Neural cell (in vitro differentiated cells): Measurements from ENCODE around the gene RPUSD3.

Source experiments
- POLR2AphosphoS5 ChIP-seq: IDR thresholded peaks from 2 replicates; pipeline ENCODE4 v1.6.1; 2012
- RAD21 ChIP-seq: fragments of 450-650 bp; conservative IDR thresholded peaks from 2 replicates; pipeline ENCODE4 v1.6.1; 2014; ENCODE audit warnings: antibody characterized with exemption, mild to moderate bottlenecking, moderate library complexity
- TF ChIP-seq, protein P1 (sequence below): IDR thresholded peaks from 2 replicates; pipeline ENCODE4 v1.6.1; 2012; ENCODE audit warnings: borderline replicate concordance
- TF ChIP-seq, protein P2 (sequence below): fragments of 450-650 bp; IDR thresholded peaks from 2 replicates; pipeline ENCODE4 v1.5.1; 2014; ENCODE audit warnings: antibody characterized with exemption, mild to moderate bottlenecking, moderate library complexity; ENCODE audit not compliant: poor library complexity, severe bottlenecking

DNA sequence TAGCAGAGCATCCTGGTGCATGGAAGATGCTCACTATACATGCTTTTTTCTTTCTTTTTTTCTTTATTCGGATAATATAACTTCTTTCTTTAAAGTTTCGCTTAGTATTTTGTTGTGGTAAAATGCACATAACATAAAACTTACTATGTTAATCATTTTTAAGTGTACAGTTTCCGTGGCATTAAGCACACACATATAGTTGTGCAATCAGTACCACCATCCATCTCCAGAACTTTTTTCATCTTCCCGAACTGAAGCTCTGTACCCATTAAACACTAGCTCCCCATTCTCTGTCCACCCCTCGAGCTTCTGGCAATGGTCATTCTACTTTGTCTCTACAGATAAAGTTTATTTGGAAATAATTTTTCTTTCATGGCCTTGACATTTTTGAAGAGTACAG lies 45.6 kb upstream of the RPUSD3 start:
- TF ChIP-seq, protein P1, sequence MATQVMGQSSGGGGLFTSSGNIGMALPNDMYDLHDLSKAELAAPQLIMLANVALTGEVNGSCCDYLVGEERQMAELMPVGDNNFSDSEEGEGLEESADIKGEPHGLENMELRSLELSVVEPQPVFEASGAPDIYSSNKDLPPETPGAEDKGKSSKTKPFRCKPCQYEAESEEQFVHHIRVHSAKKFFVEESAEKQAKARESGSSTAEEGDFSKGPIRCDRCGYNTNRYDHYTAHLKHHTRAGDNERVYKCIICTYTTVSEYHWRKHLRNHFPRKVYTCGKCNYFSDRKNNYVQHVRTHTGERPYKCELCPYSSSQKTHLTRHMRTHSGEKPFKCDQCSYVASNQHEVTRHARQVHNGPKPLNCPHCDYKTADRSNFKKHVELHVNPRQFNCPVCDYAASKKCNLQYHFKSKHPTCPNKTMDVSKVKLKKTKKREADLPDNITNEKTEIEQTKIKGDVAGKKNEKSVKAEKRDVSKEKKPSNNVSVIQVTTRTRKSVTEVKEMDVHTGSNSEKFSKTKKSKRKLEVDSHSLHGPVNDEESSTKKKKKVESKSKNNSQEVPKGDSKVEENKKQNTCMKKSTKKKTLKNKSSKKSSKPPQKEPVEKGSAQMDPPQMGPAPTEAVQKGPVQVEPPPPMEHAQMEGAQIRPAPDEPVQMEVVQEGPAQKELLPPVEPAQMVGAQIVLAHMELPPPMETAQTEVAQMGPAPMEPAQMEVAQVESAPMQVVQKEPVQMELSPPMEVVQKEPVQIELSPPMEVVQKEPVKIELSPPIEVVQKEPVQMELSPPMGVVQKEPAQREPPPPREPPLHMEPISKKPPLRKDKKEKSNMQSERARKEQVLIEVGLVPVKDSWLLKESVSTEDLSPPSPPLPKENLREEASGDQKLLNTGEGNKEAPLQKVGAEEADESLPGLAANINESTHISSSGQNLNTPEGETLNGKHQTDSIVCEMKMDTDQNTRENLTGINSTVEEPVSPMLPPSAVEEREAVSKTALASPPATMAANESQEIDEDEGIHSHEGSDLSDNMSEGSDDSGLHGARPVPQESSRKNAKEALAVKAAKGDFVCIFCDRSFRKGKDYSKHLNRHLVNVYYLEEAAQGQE = no peak
- TF ChIP-seq, protein P2, sequence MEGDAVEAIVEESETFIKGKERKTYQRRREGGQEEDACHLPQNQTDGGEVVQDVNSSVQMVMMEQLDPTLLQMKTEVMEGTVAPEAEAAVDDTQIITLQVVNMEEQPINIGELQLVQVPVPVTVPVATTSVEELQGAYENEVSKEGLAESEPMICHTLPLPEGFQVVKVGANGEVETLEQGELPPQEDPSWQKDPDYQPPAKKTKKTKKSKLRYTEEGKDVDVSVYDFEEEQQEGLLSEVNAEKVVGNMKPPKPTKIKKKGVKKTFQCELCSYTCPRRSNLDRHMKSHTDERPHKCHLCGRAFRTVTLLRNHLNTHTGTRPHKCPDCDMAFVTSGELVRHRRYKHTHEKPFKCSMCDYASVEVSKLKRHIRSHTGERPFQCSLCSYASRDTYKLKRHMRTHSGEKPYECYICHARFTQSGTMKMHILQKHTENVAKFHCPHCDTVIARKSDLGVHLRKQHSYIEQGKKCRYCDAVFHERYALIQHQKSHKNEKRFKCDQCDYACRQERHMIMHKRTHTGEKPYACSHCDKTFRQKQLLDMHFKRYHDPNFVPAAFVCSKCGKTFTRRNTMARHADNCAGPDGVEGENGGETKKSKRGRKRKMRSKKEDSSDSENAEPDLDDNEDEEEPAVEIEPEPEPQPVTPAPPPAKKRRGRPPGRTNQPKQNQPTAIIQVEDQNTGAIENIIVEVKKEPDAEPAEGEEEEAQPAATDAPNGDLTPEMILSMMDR = no peak
- TF ChIP-seq POLR2AphosphoS5 (no peak), RAD21 (no peak)
